Anterior cingulate cortex (tissue), 58 donors: ENCODE data around the gene AGAP2.
"Not testable (repeated sequence)": the region's sequence is repeated elsewhere in the genome, so short reads cannot be mapped to it uniquely, and the experiment has no call there.

Experiments
- DNase-seq, 58 donors: peaks; one replicate each; lab custom pipeline; 2025; lab: John Stamatoyannopoulos, UW

Gene AGAP2

GRCh38 chr12:57738661-57739237 lies at the start of gene AGAP2:
Gene AGAP2, minus strand, starts transcription at chr12:57738742. Its CDS starts 496 bp downstream, at chr12:57738246.
- DNase-seq = peak in 35 of 58 donors; percentile 12 to 74 (median 42)

- no peak for DNase-seq
These were observed 45.3 kb upstream of the AGAP2 start for GRCh38 chr12:57783861-57784260.

- no peak for DNase-seq
These were observed 44.9 kb upstream of the AGAP2 start for GRCh38 chr12:57783466-57783801.

GRCh38 chr12:57782608-57783465 lies 44.3 kb upstream of the AGAP2 start, which contains the start of gene TSFM:
Gene TSFM, plus strand, starts transcription at chr12:57782787. Its CDS starts 15 bp downstream, at chr12:57782802.
- peak; percentile 45 to 98 (median 90) for DNase-seq

GRCh38 chr12:57782243-57782607 lies 43.7 kb upstream of the AGAP2 start:
- DNase-seq = no peak

GRCh38 chr12:57781801-57782200 lies 43.3 kb upstream of the AGAP2 start:
- DNase-seq = no peak

GRCh38 chr12:57781244-57781643 lies 42.7 kb upstream of the AGAP2 start:
- no peak for DNase-seq

GRCh38 chr12:57780284-57780897 lies 41.8 kb upstream of the AGAP2 start:
- DNase-seq = no peak

- no peak for DNase-seq
These were observed 41.2 kb upstream of the AGAP2 start for GRCh38 chr12:57779736-57780135.

GRCh38 chr12:57777911-57778310 lies 39.4 kb upstream of the AGAP2 start:
- DNase-seq = no peak

GRCh38 chr12:57777367-57777766 lies 38.8 kb upstream of the AGAP2 start:
- DNase-seq = no peak

GRCh38 chr12:57776247-57776587 lies 37.7 kb upstream of the AGAP2 start:
- DNase-seq = no peak

GRCh38 chr12:57775563-57776246 lies 37.2 kb upstream of the AGAP2 start:
- DNase-seq = no peak

GRCh38 chr12:57775044-57775443 lies 36.5 kb upstream of the AGAP2 start:
- no peak for DNase-seq

- not testable (repeated sequence) for DNase-seq
These were observed 36.1 kb upstream of the AGAP2 start for GRCh38 chr12:57774634-57775033.

- DNase-seq = peak in 35 of 58 donors; percentile 28 to 69 (median 56)
These were observed 34.1 kb upstream of the AGAP2 start, which contains the start of gene EEF1AKMT3 for GRCh38 chr12:57772429-57773322. Gene EEF1AKMT3, plus strand, starts transcription at chr12:57772614. Its CDS starts 111 bp downstream, at chr12:57772725.

GRCh38 chr12:57771873-57772428 lies 33.4 kb upstream of the AGAP2 start, which contains the start of gene METTL1:
Gene METTL1, minus strand, starts transcription at chr12:57772105. Its CDS starts 22 bp downstream, at chr12:57772083.
- DNase-seq = peak; percentile 58 to 97 (median 92)

- peak in 26 of 58 donors; percentile 64 to 90 (median 79) for DNase-seq
These were observed 32.8 kb upstream of the AGAP2 start for GRCh38 chr12:57771236-57771872.

GRCh38 chr12:57770734-57771133 lies 32.2 kb upstream of the AGAP2 start:
- DNase-seq = no peak
